Activated B cell treated with CpG ODN at 0.5 μM for 24 hours (primary cell): ENCODE data around the gene ETV6. TPM values are rescaled to one million over a fixed set of nuclear protein-coding genes. Genes with fewer than 3 reads are reported as not detected.
A peak's percentile ranks its signal among the peaks of the same experiment; 100 is the strongest.

Source experiments
- ATAC-seq: fragments of 200-7000 bp; cut with Tn5 transposase; one replicate; pipeline ENCODE4 v1.10.0; 2021; ENCODE audit warnings: low read depth, mild to moderate bottlenecking, moderate library complexity
- CTCF ChIA-PET: fragments of 350-600 bp; sonication (Branson Sonifier 250); formaldehyde crosslinking; loops from one replicate; lab custom pipeline; 2021; ENCODE audit warnings: antibody characterized with exemption; lab: Charles Lee
- POLR2A ChIA-PET: fragments of 350-600 bp; sonication (Branson Sonifier 250); formaldehyde crosslinking; loops from one replicate; lab custom pipeline; 2021; ENCODE audit warnings: antibody characterized with exemption; lab: Charles Lee
- DNase-seq: peaks from one replicate; pipeline ENCODE4 v3.0.0; 2022
- H3K27ac Mint-ChIP-seq: one replicate; pipeline ENCODE4 v1.8.0; 2020; ENCODE audit warnings: mixed read lengths
- H3K27me3 Mint-ChIP-seq: one replicate; pipeline ENCODE4 v1.8.0; 2021; ENCODE audit warnings: mixed read lengths
- H3K36me3 Mint-ChIP-seq: one replicate; pipeline ENCODE4 v1.8.0; 2021; ENCODE audit warnings: low read depth, mixed read lengths
- H3K4me1 Mint-ChIP-seq: one replicate; pipeline ENCODE4 v1.8.0; 2021; ENCODE audit warnings: mixed read lengths
- H3K4me3 Mint-ChIP-seq: one replicate; pipeline ENCODE4 v1.8.0; 2020; ENCODE audit warnings: mild to moderate bottlenecking, mixed read lengths
- H3K9me3 Mint-ChIP-seq: one replicate; pipeline ENCODE4 v1.8.0; 2020; ENCODE audit warnings: mixed read lengths
- intact Hi-C: fragments of 100-400 bp; cut with micrococcal nuclease; formaldehyde crosslinking; loops from one replicate; pipeline ENCODE4 v1.15.1; 2024
- total RNA-seq: library from RNA; stranded (reverse); gene quantifications from 2 replicates; pipeline ENCODE4 v1.2.3, GENCODE V29; 2022
- TF ChIP-seq, protein P1 (sequence below): fragments of 200-600 bp; IDR thresholded peaks from one replicate; pipeline ENCODE4 v1.8.0; 2022; ENCODE audit warnings: antibody characterized with exemption, mild to moderate bottlenecking

ETV6 gene
- total RNA-seq, 1 donor from 2014 or later, result 130 TPM

DNA sequence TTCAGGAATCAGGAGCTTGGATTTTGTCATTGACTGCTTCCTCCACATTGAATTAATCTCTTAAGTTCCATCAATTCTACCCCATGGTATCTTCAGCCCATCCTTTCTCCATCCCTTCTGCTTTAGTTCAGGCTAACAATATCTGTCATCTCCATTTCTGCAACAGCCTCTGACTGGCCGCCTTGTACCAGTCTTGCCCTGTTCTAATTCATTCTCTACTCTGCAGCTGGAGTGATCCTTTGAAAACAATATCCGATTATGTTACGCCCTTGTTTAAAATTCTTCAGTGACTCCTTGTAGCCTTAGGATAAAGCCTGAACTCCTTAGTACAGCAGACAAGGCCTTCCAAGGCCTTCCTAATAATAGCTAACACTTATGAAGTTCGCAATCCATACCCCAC is 170.2 kb downstream of the ETV6 start:
- ATAC-seq, result no peak
- Mint-ChIP-seq H3K4me3 (no peak overlapping the region), H3K27ac (no peak overlapping the region), H3K27me3 (no peaks in the 10 kb centered on the region), H3K9me3 (no peaks in the 10 kb centered on the region), H3K36me3 (peaks cover 17% of the 10 kb centered on the region), H3K4me1 (peaks cover 36% of the 10 kb centered on the region)
- ChIA-PET CTCF (interaction anchor here (0.6 to 0.8 kb wide), 2 partner anchors 164 to 197 kb away, joined by 3 read pairs; no protein-coding TSS in a partner anchor), POLR2A (interaction anchor here (0.5 to 2.6 kb wide), 4 partner anchors 10 to 169 kb away, joined by 4 to 13 read pairs (median 5); no protein-coding TSS in a partner anchor)
- no peak for DNase-seq
- TF ChIP-seq, protein P1, sequence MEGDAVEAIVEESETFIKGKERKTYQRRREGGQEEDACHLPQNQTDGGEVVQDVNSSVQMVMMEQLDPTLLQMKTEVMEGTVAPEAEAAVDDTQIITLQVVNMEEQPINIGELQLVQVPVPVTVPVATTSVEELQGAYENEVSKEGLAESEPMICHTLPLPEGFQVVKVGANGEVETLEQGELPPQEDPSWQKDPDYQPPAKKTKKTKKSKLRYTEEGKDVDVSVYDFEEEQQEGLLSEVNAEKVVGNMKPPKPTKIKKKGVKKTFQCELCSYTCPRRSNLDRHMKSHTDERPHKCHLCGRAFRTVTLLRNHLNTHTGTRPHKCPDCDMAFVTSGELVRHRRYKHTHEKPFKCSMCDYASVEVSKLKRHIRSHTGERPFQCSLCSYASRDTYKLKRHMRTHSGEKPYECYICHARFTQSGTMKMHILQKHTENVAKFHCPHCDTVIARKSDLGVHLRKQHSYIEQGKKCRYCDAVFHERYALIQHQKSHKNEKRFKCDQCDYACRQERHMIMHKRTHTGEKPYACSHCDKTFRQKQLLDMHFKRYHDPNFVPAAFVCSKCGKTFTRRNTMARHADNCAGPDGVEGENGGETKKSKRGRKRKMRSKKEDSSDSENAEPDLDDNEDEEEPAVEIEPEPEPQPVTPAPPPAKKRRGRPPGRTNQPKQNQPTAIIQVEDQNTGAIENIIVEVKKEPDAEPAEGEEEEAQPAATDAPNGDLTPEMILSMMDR, result no peak
- intact Hi-C loops, result no loop called here

DNA sequence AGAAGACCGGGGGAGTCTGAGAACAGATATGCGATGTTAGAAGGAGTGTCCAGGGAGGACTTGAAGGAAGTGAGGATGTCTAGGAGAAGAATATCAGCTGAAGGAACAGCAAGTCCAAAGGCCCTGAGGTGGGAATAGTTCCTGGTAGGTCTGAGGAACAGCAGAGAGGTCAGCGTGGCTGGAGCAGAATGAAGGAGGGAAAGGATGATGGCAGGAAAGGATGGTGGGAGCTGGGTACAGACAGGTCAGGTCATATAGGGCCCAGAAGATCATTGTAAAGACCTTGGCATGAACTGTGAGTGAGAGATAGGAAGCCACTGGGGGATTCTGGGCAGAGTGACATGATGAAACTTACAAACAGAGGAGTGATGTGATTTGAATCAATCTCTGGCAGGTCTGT is 171.0 kb downstream of the ETV6 start:
- ChIA-PET POLR2A (interaction anchor here (0.9 to 2.6 kb wide), 5 partner anchors 16 to 90 kb away, joined by 3 to 13 read pairs (median 3); no protein-coding TSS in a partner anchor), CTCF (no interaction called here)
- ATAC-seq, result no peak
- H3K4me1 Mint-ChIP-seq, result peaks cover 40% of the 10 kb centered on the region
- DNase-seq, result no peak
- TF ChIP-seq, protein P1, result no peak
- no peaks in the 10 kb centered on the region for H3K27me3 Mint-ChIP-seq
- no peaks in the 10 kb centered on the region for H3K9me3 Mint-ChIP-seq
- H3K36me3 Mint-ChIP-seq, result peaks cover 22% of the 10 kb centered on the region
- intact Hi-C loops, result no loop called here
- no peak overlapping the region for H3K27ac Mint-ChIP-seq
- no peak overlapping the region for H3K4me3 Mint-ChIP-seq

DNA sequence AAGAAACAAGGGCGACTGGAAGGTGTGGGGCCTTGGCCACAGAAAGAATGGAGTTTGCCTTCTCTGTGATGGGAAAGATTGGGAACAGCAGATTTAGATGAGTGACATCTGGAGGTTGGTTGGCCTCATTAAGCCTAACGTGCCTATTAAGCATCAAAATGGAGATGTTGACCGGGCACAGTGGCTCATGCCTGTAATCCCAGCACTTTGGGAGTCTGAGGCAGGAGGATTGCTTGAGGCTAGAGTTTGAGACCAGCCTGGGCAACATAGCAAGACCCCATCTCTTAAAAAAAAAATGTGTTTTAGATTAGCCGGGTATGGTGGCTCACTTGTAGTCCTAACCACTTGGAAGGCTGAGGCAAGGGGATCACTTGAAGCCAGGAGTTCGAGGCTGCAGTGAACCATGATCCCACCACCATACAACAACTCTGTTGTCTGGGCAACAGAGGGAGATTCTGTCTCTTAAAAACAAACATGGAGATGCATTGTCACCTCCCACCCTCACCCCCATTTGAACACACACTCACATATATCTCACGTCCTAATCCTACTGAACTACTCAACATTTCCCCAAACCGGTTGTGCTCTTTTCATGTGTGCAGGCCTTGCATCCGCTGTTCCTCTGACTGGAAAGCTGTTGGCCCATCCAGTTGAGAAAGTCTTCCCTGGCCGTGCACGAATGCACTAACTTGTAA is 172.1 kb downstream of the ETV6 start:
- Mint-ChIP-seq H3K36me3 (peaks cover 27% of the 10 kb centered on the region), H3K27me3 (no peaks in the 10 kb centered on the region), H3K4me1 (peaks cover 50% of the 10 kb centered on the region), H3K9me3 (no peaks in the 10 kb centered on the region), H3K27ac (peak overlapping the region; percentile 93), H3K4me3 (peak overlapping the region; percentile 70)
- TF ChIP-seq, protein P1, result no peak
- ATAC-seq, result peak; percentile 14
- ChIA-PET POLR2A (interaction anchor here (0.9 to 2.1 kb wide), 11 partner anchors 9 to 188 kb away, joined by 3 to 14 read pairs (median 6); partner anchors contain the start of gene ETV6), CTCF (interaction anchor here (2.1 kb wide), 1 partner anchor 211 kb away, joined by 7 read pairs; no protein-coding TSS in a partner anchor)
- DNase-seq, result no peak
- intact Hi-C loops, result loop anchor here (1.0 to 2.0 kb wide), 2 partner anchors 15 to 57 kb away; no protein-coding TSS in a partner anchor

DNA sequence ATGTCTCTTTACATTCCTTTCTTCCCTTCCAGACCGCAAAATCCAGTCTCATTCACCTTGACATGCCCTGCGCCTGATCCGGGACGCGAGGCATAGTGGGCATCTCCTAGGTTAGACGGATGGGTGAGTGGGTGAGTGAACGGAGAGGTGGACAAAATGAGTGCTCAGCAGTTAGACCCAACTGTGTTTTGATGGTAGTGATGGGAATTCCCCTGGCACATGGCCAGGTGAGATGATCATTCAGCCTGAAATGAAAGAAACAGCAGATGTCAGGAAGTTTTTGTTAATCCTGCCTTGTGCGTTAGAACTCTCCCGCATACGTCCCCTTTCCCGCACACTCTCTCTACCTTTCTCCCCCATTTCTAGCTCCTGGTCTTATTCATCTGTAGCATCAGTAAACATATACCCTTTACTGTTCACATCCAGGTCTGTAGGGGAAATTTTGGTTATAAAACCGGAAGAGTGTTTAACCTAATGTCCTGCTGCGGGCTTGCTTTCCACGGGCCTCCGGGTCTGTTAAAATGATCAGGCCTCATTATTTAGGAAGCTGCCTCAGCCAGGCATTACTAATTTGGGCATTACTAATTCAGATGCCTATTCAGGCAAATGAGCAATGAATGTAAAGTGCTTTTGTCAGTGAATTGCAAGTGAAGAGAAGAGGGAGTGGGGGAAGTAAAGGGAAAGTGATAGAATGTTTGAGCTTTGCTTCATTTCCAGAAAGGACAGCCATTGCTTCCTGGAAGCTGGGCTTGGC is 172.8 kb downstream of the ETV6 start:
- DNase-seq (peak; percentile 48), ATAC-seq (peak; percentile 70)
- intact Hi-C loops, result loop anchor here (1.0 to 2.0 kb wide), 2 partner anchors 14 to 57 kb away; no protein-coding TSS in a partner anchor
- Mint-ChIP-seq H3K27me3 (no peaks in the 10 kb centered on the region), H3K4me3 (peak overlapping the region; percentile 70), H3K9me3 (no peaks in the 10 kb centered on the region), H3K4me1 (peaks cover 52% of the 10 kb centered on the region), H3K27ac (peak overlapping the region; percentile 93), H3K36me3 (peaks cover 31% of the 10 kb centered on the region)
- ChIA-PET CTCF (interaction anchor here (0.6 to 2.1 kb wide), 2 partner anchors 211 to 214 kb away, joined by 4 to 7 read pairs; no protein-coding TSS in a partner anchor), POLR2A (interaction anchor here (0.8 to 2.1 kb wide), 13 partner anchors 10 to 188 kb away, joined by 3 to 14 read pairs (median 5); partner anchors contain the start of gene ETV6)
- TF ChIP-seq, protein P1, result no peak
